A673 (cell line): ENCODE measurements around the gene CHMP2B. TPM values are rescaled to one million over a fixed set of nuclear protein-coding genes. Genes with fewer than 3 reads are reported as not detected.

ENCODE experiments used
- BruUV-seq: library from RNA; stranded (reverse); fragments of 400-500 nt; replicated peaks from 2 replicates; lab custom pipeline; 2021; lab: Mats Ljungman, UMichigan
- CTCF ChIA-PET: fragments of 300-600 bp; sonication (Branson Sonifier 250); formaldehyde crosslinking; loops from one replicate; lab custom pipeline; 2022; ENCODE audit warnings: antibody characterized with exemption; lab: Charles Lee
- POLR2A ChIA-PET: fragments of 300-600 bp; sonication (Branson Sonifier 250); formaldehyde crosslinking; loops from one replicate; lab custom pipeline; 2022; ENCODE audit warnings: antibody characterized with exemption; ENCODE audit not compliant: low non-redundant PET; lab: Charles Lee
- DNase-seq: peaks from one replicate; pipeline ENCODE4 v3.0.0-alpha.2; 2015; ENCODE audit warnings: low spot score
- H3K27ac ChIP-seq: fragments of 200-600 bp; sonication (generic); 2 replicates; pipeline ENCODE4 v1.5.1; 2016; ENCODE audit warnings: mixed run types, low read depth, mild to moderate bottlenecking, mixed read lengths, antibody characterized with exemption, low read length; ENCODE audit not compliant: poor library complexity, severe bottlenecking
- H3K27me3 ChIP-seq: fragments of 200-600 bp; sonication (generic); replicated peaks from 2 replicates; pipeline ENCODE4 v1.6.1; 2017; ENCODE audit warnings: mixed run types, low read depth, mild to moderate bottlenecking, mixed read lengths, antibody characterized with exemption, low read length; ENCODE audit not compliant: insufficient read depth, poor library complexity
- H3K36me3 ChIP-seq: fragments of 200-600 bp; sonication (generic); 2 replicates; pipeline ENCODE4 v1.6.1; 2016; ENCODE audit warnings: mixed run types, mild to moderate bottlenecking, mixed read lengths, antibody characterized with exemption, low read length; ENCODE audit not compliant: insufficient read depth, poor library complexity, severe bottlenecking
- H3K4me1 ChIP-seq: fragments of 200-600 bp; sonication (generic); 2 replicates; pipeline ENCODE4 v1.6.1; 2017; ENCODE audit warnings: mixed run types, mild to moderate bottlenecking, mixed read lengths, antibody characterized with exemption, low read length; ENCODE audit not compliant: insufficient read depth, poor library complexity, severe bottlenecking
- H3K4me3 ChIP-seq: fragments of 200-600 bp; sonication (generic); 2 replicates; pipeline ENCODE4 v1.5.1; 2016; ENCODE audit warnings: low read depth, mixed run types, mild to moderate bottlenecking, mixed read lengths, low read length; ENCODE audit not compliant: poor library complexity, severe bottlenecking
- H3K9me3 ChIP-seq: fragments of 200-600 bp; sonication (generic); 2 replicates; pipeline ENCODE4 v1.6.1; 2016; ENCODE audit warnings: mixed run types, low read depth, mild to moderate bottlenecking, mixed read lengths, antibody characterized with exemption, low read length; ENCODE audit not compliant: poor library complexity, severe bottlenecking
- CTCF ChIP-seq: fragments of 300-800, 200-600 bp; sonication (generic); conservative IDR thresholded peaks from 2 replicates; pipeline ENCODE4 v1.5.1; 2017; ENCODE audit warnings: low read depth, mild to moderate bottlenecking, antibody characterized with exemption, low read length, moderate library complexity, mixed read lengths
- EZH2 ChIP-seq: fragments of 200-600 bp; sonication (generic); IDR thresholded peaks from 2 replicates; pipeline ENCODE4 v1.6.1; 2017; ENCODE audit warnings: borderline replicate concordance, low read depth, mild to moderate bottlenecking, mixed read lengths, antibody characterized with exemption, low read length; ENCODE audit not compliant: poor library complexity, severe bottlenecking
- intact Hi-C: fragments of 100-400 bp; cut with micrococcal nuclease; formaldehyde crosslinking; loops from one replicate; pipeline ENCODE4 v1.10.0; 2022; ENCODE audit not compliant: unreplicated experiment
- total RNA-seq: library from RNA; stranded (reverse); gene quantifications from 2 replicates; pipeline ENCODE4 v1.2.3, GENCODE V29; 2021

CHMP2B gene
- total RNA-seq, 1 experiment from 2014 or later, result 33.7 TPM

- DNase-seq, result peak; percentile 82
- Histone ChIP-seq H3K4me3 (peak overlapping the region; percentile 1), H3K27ac (peak overlapping the region; percentile 92), H3K4me1 (peaks cover 74% of the 10 kb centered on the region), H3K36me3 (no peaks in the 10 kb centered on the region), H3K9me3 (no peaks in the 10 kb centered on the region), H3K27me3 (no peaks in the 10 kb centered on the region)
- no TSS peak for BruUV-seq
- CTCF ChIA-PET, result interaction anchor here (0.6 to 1.7 kb wide), 2 partner anchors 30 to 39 kb away, joined by 3 read pairs; no protein-coding TSS in a partner anchor
- intact Hi-C loops, result loop anchor here (5.0 to 10.0 kb wide), 2 partner anchors 524 to 906 kb away; partner anchors contain the start of gene HTR1F
- no peak for TF ChIP-seq CTCF
- TF ChIP-seq EZH2, result no peak
- POLR2A ChIA-PET, result no interaction called here
Measured at GRCh38 chr3:87268646-87269211, 41.6 kb downstream of the CHMP2B start.

GRCh38 chr3:87269723-87270122 is 42.6 kb downstream of the CHMP2B start:
- peak overlapping the region; percentile 1 for H3K4me3 ChIP-seq
- ChIA-PET POLR2A (interaction anchor here (0.5 kb wide), 1 partner anchor 863 kb away, joined by 3 read pairs; no protein-coding TSS in a partner anchor), CTCF (interaction anchor here (1.7 kb wide), 1 partner anchor 29 kb away, joined by 3 read pairs; no protein-coding TSS in a partner anchor)
- no peaks in the 10 kb centered on the region for H3K27me3 ChIP-seq
- TF ChIP-seq CTCF, result no peak
- no peak for TF ChIP-seq EZH2
- intact Hi-C loops, result loop anchor here (2.0 to 10.0 kb wide), 3 partner anchors 279 to 905 kb away; partner anchors contain the start of gene HTR1F
- H3K36me3 ChIP-seq, result no peaks in the 10 kb centered on the region
- no peaks in the 10 kb centered on the region for H3K9me3 ChIP-seq
- peaks cover 64% of the 10 kb centered on the region for H3K4me1 ChIP-seq
- BruUV-seq, result no TSS peak
- peak; percentile 79 for DNase-seq
- peak overlapping the region; percentile 92 for H3K27ac ChIP-seq

- BruUV-seq, result TSS peak; percentile 7
- Histone ChIP-seq H3K9me3 (no peaks in the 10 kb centered on the region), H3K27me3 (no peaks in the 10 kb centered on the region), H3K4me3 (peak overlapping the region; percentile 50), H3K4me1 (peaks cover 61% of the 10 kb centered on the region), H3K27ac (peak overlapping the region; percentile 92), H3K36me3 (no peaks in the 10 kb centered on the region)
- intact Hi-C loops, result loop anchor here (2.0 kb wide), 1 partner anchor 278 kb away; no protein-coding TSS in a partner anchor
- ChIA-PET CTCF (interaction anchor here (0.6 to 1.4 kb wide), 2 partner anchors 10 to 264 kb away, joined by 3 read pairs; no protein-coding TSS in a partner anchor), POLR2A (no interaction called here)
- TF ChIP-seq CTCF, result no peak
- TF ChIP-seq EZH2, result no peak
- peak; percentile 89 for DNase-seq
Measured at GRCh38 chr3:87270908-87271700, 44.0 kb downstream of the CHMP2B start.
